IMR-90 (cell line): ENCODE results near the gene PLA2G15. TPM values are rescaled to one million over a fixed set of nuclear protein-coding genes. Genes with fewer than 3 reads are reported as not detected.
A peak's percentile ranks its signal among the peaks of the same experiment; 100 is the strongest.

Experiments
- ATAC-seq: fragments of 200-7000 bp; cut with Tn5 transposase; 2 replicates; pipeline ENCODE4 v1.9.1; 2020; ENCODE audit warnings: low read depth, mild to moderate bottlenecking, moderate library complexity
- BruUV-seq: library from RNA; stranded (reverse); fragments of 400-500 nt; replicated peaks from 2 replicates; lab custom pipeline; 2021; lab: Mats Ljungman, UMichigan
- CTCF ChIA-PET: fragments of 300-600 bp; formaldehyde crosslinking; extraction: SDS; loops from one replicate; lab custom pipeline; 2021; ENCODE audit warnings: antibody characterized with exemption; lab: Yijun Ruan, JAX
- POLR2A ChIA-PET: fragments of 300-600 bp; sonication (Branson Sonifier 250); formaldehyde crosslinking; loops from one replicate; lab custom pipeline; 2022; ENCODE audit warnings: antibody characterized with exemption; ENCODE audit not compliant: unreplicated experiment; lab: Charles Lee
- DNase-seq: peaks from one replicate; pipeline ENCODE4 v3.0.0; 2013
- H2AFZ ChIP-seq: replicated peaks from 2 replicates; pipeline ENCODE3; 2013; ENCODE audit warnings: low read length, mild to moderate bottlenecking; ENCODE audit not compliant: poor library complexity
- H2AK5ac ChIP-seq: 2 replicates; pipeline ENCODE4 v1.6.1; 2013; ENCODE audit warnings: low read depth, low read length, inconsistent platforms
- H2AK9ac ChIP-seq: replicated peaks from 2 replicates; pipeline ENCODE3; 2013; ENCODE audit warnings: mild to moderate bottlenecking, low read depth, low read length, moderate library complexity; ENCODE audit not compliant: poor library complexity
- H2BK120ac ChIP-seq: 2 replicates; pipeline ENCODE4 v1.6.1; 2013; ENCODE audit warnings: low read depth, low read length, inconsistent platforms
- H2BK15ac ChIP-seq: 3 replicates; pipeline ENCODE4 v1.6.1; 2013; ENCODE audit warnings: low read depth, low read length, inconsistent platforms
- H2BK20ac ChIP-seq: 2 replicates; pipeline ENCODE4 v1.6.1; 2013; ENCODE audit warnings: low read depth, mild to moderate bottlenecking, inconsistent platforms, low read length, moderate library complexity
- H2BK5ac ChIP-seq: 2 replicates; pipeline ENCODE4 v1.6.1; 2013; ENCODE audit warnings: mild to moderate bottlenecking, low read depth, low read length, inconsistent platforms; ENCODE audit not compliant: poor library complexity, severe bottlenecking
- H3K14ac ChIP-seq: replicated peaks from 2 replicates; pipeline ENCODE4 v1.6.1; 2013; ENCODE audit warnings: low read depth, low read length, inconsistent platforms
- H3K18ac ChIP-seq: 2 replicates; pipeline ENCODE4 v1.6.1; 2013; ENCODE audit warnings: low read depth, low read length, control low read depth
- H3K23ac ChIP-seq: 2 replicates; pipeline ENCODE4 v1.6.1; 2013; ENCODE audit warnings: low read depth, low read length, inconsistent platforms
- H3K27ac ChIP-seq: 2 replicates; pipeline ENCODE4 v1.5.1; 2013; ENCODE audit warnings: mild to moderate bottlenecking, control low read depth, low read length; ENCODE audit not compliant: insufficient read depth
- H3K27me3 ChIP-seq: 2 replicates; pipeline ENCODE4 v1.6.1; 2013; ENCODE audit warnings: low read length; ENCODE audit not compliant: control insufficient read depth, insufficient read depth
- H3K36me3 ChIP-seq: 2 replicates; pipeline ENCODE4 v1.6.1; 2013; ENCODE audit warnings: low read length, mixed read lengths; ENCODE audit not compliant: control insufficient read depth, insufficient read depth
- H3K4ac ChIP-seq: 2 replicates; pipeline ENCODE4 v1.6.1; 2013; ENCODE audit warnings: low read depth, low read length, inconsistent platforms
- H3K4me1 ChIP-seq: 2 replicates; pipeline ENCODE4 v1.6.1; 2013; ENCODE audit warnings: low read length, mixed read lengths; ENCODE audit not compliant: control insufficient read depth, insufficient read depth
- H3K4me2 ChIP-seq: 2 replicates; pipeline ENCODE4 v1.6.1; 2013; ENCODE audit warnings: low read depth, mild to moderate bottlenecking, control low read depth, low read length, moderate library complexity
- H3K4me3 ChIP-seq: 2 replicates; pipeline ENCODE4 v1.5.1; 2013; ENCODE audit warnings: low read depth, mild to moderate bottlenecking, control low read depth, low read length, moderate library complexity; ENCODE audit not compliant: insufficient read depth
- H3K56ac ChIP-seq: 2 replicates; pipeline ENCODE4 v1.6.1; 2013; ENCODE audit warnings: low read length, inconsistent platforms; ENCODE audit not compliant: insufficient read depth; ENCODE audit errors: extremely low read depth
- H3K79me1 ChIP-seq, 2 experiments: 2 replicates each; pipeline ENCODE4 v1.6.1; 2013; ENCODE audit warnings: low read length in 2 of 2, inconsistent platforms in 1 of 2, low read depth in 1 of 2
- H3K9ac ChIP-seq: 2 replicates; pipeline ENCODE4 v1.6.1; 2013; ENCODE audit warnings: low read depth, low read length, control low read depth
- H3K9me1 ChIP-seq: 2 replicates; pipeline ENCODE4 v1.6.1; 2013; ENCODE audit warnings: low read length, inconsistent platforms; ENCODE audit not compliant: insufficient read depth
- H3K9me3 ChIP-seq: 2 replicates; pipeline ENCODE4 v1.6.1; 2013; ENCODE audit warnings: low read length; ENCODE audit not compliant: control insufficient read depth, insufficient read depth
- H4K20me1 ChIP-seq: 2 replicates; pipeline ENCODE4 v1.6.1; 2013; ENCODE audit warnings: low read length, inconsistent platforms; ENCODE audit not compliant: insufficient read depth
- H4K5ac ChIP-seq: 2 replicates; pipeline ENCODE4 v1.6.1; 2013; ENCODE audit warnings: mild to moderate bottlenecking, low read depth, low read length, control low read depth
- H4K8ac ChIP-seq, 2 experiments: 2 replicates each; pipeline ENCODE4 v1.6.1; 2013; ENCODE audit warnings: low read depth in 2 of 2, low read length in 2 of 2, control low read depth in 1 of 2, inconsistent platforms in 1 of 2
- H4K91ac ChIP-seq: 2 replicates; pipeline ENCODE4 v1.6.1; 2013; ENCODE audit warnings: low read depth, low read length, inconsistent platforms; ENCODE audit not compliant: insufficient read depth
- BHLHE40 ChIP-seq: fragments of 150-350 bp; IDR thresholded peaks from 2 replicates; pipeline ENCODE4 v1.6.1; 2016; ENCODE audit warnings: mild to moderate bottlenecking, low read depth, low read length
- CEBPB ChIP-seq: IDR thresholded peaks from 2 replicates; pipeline ENCODE4 v1.6.1; 2012; ENCODE audit warnings: low read depth, low read length, improper control_type of control experiment
- CHD1 ChIP-seq: IDR thresholded peaks from 2 replicates; pipeline ENCODE4 v1.6.1; 2012; ENCODE audit warnings: low read depth, low read length, improper control_type of control experiment
- FOS ChIP-seq: fragments of 150-350 bp; IDR thresholded peaks from 2 replicates; pipeline ENCODE4 v1.6.1; 2016; ENCODE audit warnings: low read depth, low read length
- MAFK ChIP-seq: IDR thresholded peaks from 2 replicates; pipeline ENCODE4 v1.6.1; 2012; ENCODE audit warnings: low read depth, low read length, improper control_type of control experiment
- MAZ ChIP-seq: IDR thresholded peaks from 2 replicates; pipeline ENCODE4 v1.6.1; 2012; ENCODE audit warnings: low read depth, mild to moderate bottlenecking, low read length, improper control_type of control experiment, moderate library complexity, borderline replicate concordance
- MXI1 ChIP-seq: IDR thresholded peaks from 2 replicates; pipeline ENCODE4 v1.6.1; 2012; ENCODE audit warnings: low read depth, mild to moderate bottlenecking, low read length, moderate library complexity, borderline replicate concordance
- NFE2L2 ChIP-seq: fragments of 150-350 bp; IDR thresholded peaks from 2 replicates; pipeline ENCODE4 v1.6.1; 2016; ENCODE audit warnings: low read depth, mild to moderate bottlenecking, low read length
- POLR2A ChIP-seq: IDR thresholded peaks from 2 replicates; pipeline ENCODE4 v1.6.1; 2012; ENCODE audit warnings: mild to moderate bottlenecking, low read depth, low read length
- RAD21 ChIP-seq: IDR thresholded peaks from 2 replicates; pipeline ENCODE4 v1.6.1; 2012; ENCODE audit warnings: low read length, improper control_type of control experiment
- RCOR1 ChIP-seq: IDR thresholded peaks from 2 replicates; pipeline ENCODE4 v1.6.1; 2012; ENCODE audit warnings: mild to moderate bottlenecking, low read length, improper control_type of control experiment; ENCODE audit not compliant: insufficient replicate concordance
- RFX5 ChIP-seq: IDR thresholded peaks from 2 replicates; pipeline ENCODE4 v1.8.0; 2012; ENCODE audit warnings: low read depth, mild to moderate bottlenecking, low read length, moderate library complexity
- SMC3 ChIP-seq: fragments of 150-350 bp; IDR thresholded peaks from 2 replicates; pipeline ENCODE4 v1.6.1; 2016; ENCODE audit warnings: low read depth, mild to moderate bottlenecking, antibody characterized with exemption, low read length, moderate library complexity
- WGBS, 2 experiments: methylation state at CpG; one replicate each; pipeline versions ENCODE4 v1.1.5 to v1.1.7; 2013; ENCODE audit warnings: missing lambda C conversion rate in 2 of 2; ENCODE audit not compliant: insufficient read length in 1 of 2; ENCODE audit errors: extremely low coverage in 2 of 2; 5-methylcytosine and 5-hydroxymethylcytosine counted together
- dilution Hi-C: fragments of 300-500 bp; cut with HindIII; formaldehyde crosslinking; loops from one replicate; pipeline ENCODE4 v1.14.3; 2018; ENCODE audit warnings: low sequenced_read_pairs; ENCODE audit not compliant: unreplicated experiment
- in situ Hi-C: fragments of 300-500 bp; cut with MboI; formaldehyde crosslinking; loops from 3 replicates; pipeline ENCODE4 v1.14.3; 2019; ENCODE audit warnings: low sequenced_read_pairs, inconsistent platforms, mixed read lengths
- intact Hi-C: fragments of 100-400 bp; cut with micrococcal nuclease; formaldehyde crosslinking; loops from 2 replicates; pipeline ENCODE4 v1.10.0; 2022
- polyA plus RNA-seq, 3 experiments: library from polyadenylated mRNA; depleted of rRNA; stranded (reverse); fragments of >200 nt; gene quantifications; 2 replicates each; pipeline ENCODE4 v1.2.3, GENCODE V29; 2012; ENCODE audit warnings: low replicate concordance in 1 of 3
- total RNA-seq: library from RNA; depleted of rRNA; stranded (reverse); fragments of >200 nt; gene quantifications from 2 replicates; pipeline ENCODE4 v1.2.3, GENCODE V29; 2012
- TF ChIP-seq, protein P1 (sequence below): conservative IDR thresholded peaks from 2 replicates; pipeline ENCODE4 v1.5.1; 2012; ENCODE audit warnings: mild to moderate bottlenecking, low read depth, low read length, improper control_type of control experiment
- TF ChIP-seq, protein P2 (sequence below): fragments of 150-350 bp; IDR thresholded peaks from 2 replicates; pipeline ENCODE4 v1.6.1; 2016; ENCODE audit warnings: low read depth, mild to moderate bottlenecking, low read length, moderate library complexity, borderline replicate concordance

Gene PLA2G15
- total and polyA plus RNA-seq, 2 of the 4 experiments (the other 2 are of a cell fraction), result 19.5 to 31.7 TPM

DNA sequence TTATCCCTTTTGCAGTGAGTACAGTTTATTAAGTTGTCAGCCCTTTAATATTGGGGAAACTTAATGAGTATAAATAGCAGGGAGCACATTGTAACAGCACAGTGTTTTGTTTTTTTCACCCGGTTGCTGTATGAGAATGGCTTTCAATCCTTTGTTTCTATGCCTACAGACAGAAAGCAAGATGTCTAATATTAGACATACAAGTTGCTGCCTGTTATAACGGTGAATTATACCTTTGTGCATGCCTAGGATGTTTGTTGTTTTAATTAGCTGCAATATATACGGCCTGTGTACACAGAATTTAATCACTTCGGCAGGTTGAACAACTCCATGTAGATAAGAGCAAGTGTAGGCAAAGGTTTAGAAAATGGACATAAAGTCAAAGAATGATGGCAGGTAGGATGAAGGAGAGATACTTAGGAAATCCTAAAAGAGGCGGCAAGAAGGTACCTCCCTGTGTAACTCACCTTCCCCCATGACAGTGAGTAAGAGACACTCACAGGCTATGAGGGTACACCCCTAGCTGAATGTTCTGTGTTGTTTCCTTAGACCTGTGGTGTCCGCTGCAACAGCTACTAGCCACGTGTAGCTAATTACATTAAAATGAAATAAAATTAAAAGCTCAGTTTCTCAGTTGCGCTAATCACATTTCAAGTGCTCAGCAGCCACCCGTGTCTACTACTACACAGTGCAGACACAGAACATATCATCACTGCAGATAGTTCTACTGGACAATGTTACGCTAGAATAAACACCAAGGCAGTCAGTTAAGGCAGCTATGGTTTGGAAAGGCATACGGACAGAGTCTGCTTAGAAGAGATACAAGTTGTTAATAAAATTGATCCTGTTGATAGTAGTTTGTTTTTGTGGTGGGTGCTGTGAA is 54.6 kb downstream of the PLA2G15 start:
- H2AK5ac ChIP-seq, result no peak overlapping the region

More for the DNA sequence above, 54.6 kb downstream of the PLA2G15 start:
- no peak overlapping the region for H2BK120ac ChIP-seq
- H2AK9ac ChIP-seq, result no peak overlapping the region
- ChIA-PET POLR2A (interaction anchor here (1.1 kb wide), 1 partner anchor 11 kb away, joined by 3 read pairs; the partner anchor contains the start of genes PRMT7 and SLC7A6OS), CTCF (interaction anchor here (0.7 to 1.1 kb wide), 2 partner anchors 12 kb away, joined by 3 read pairs; no protein-coding TSS in a partner anchor)
- in situ Hi-C loops (no loop called here), intact Hi-C loops (loop anchor here (5.0 kb wide), 1 partner anchor 38 kb away; the partner anchor contains the start of gene SLC7A6), dilution Hi-C loops (no loop called here)
- H4K5ac ChIP-seq, result no peak overlapping the region
- H3K4me1 ChIP-seq, result peaks cover 7% of the 10 kb centered on the region; the same call in 1 of the 2 replicates
- H3K14ac ChIP-seq, result no peak overlapping the region
- peaks cover 55% of the 10 kb centered on the region for H3K36me3 ChIP-seq
- peaks cover 14% of the 10 kb centered on the region; the same call in 1 of the 2 replicates for H4K20me1 ChIP-seq
- ATAC-seq (no peak), DNase-seq (no peak)
- no peaks in the 10 kb centered on the region for H3K27me3 ChIP-seq
- H3K4me2 ChIP-seq, result no peak overlapping the region
- H3K23ac ChIP-seq, result no peak overlapping the region
- no peak overlapping the region for H3K4me3 ChIP-seq
- H4K8ac ChIP-seq, result no peak overlapping the region
- H3K9ac ChIP-seq, result no peak overlapping the region
- no peak overlapping the region for H3K4ac ChIP-seq
- H3K9me1 ChIP-seq, result peaks cover 8% of the 10 kb centered on the region; the same call in 1 of the 2 replicates
- no peak overlapping the region for H3K27ac ChIP-seq
- no peak overlapping the region for H2BK5ac ChIP-seq
- H4K91ac ChIP-seq, result no peak overlapping the region
- no peaks in the 10 kb centered on the region for H3K9me3 ChIP-seq
- WGBS, 2 experiments, result 92% methylated on average over 4 of the region's 11 CpGs; no CpG with 5 or more reads in 1 of the 2 experiments
- no peak overlapping the region for H2BK15ac ChIP-seq
- H3K79me1 ChIP-seq, result peaks cover 15 to 58% of the 10 kb centered on the region in 2 experiments; a peak in 3 of 4 replicates
- H2BK20ac ChIP-seq, result no peak overlapping the region
- no peak overlapping the region for H3K18ac ChIP-seq
- TSS peak; percentile 36 for BruUV-seq
- no peak overlapping the region for H3K56ac ChIP-seq
- TF ChIP-seq SMC3 (no peak), POLR2A (no peak), FOS (no peak), RFX5 (no peak), RAD21 (no peak), CEBPB (no peak), CHD1 (no peak), MAFK (no peak), MXI1 (no peak), RCOR1 (no peak), NFE2L2 (no peak), MAZ (no peak), BHLHE40 (no peak)
- TF ChIP-seq, protein P1, sequence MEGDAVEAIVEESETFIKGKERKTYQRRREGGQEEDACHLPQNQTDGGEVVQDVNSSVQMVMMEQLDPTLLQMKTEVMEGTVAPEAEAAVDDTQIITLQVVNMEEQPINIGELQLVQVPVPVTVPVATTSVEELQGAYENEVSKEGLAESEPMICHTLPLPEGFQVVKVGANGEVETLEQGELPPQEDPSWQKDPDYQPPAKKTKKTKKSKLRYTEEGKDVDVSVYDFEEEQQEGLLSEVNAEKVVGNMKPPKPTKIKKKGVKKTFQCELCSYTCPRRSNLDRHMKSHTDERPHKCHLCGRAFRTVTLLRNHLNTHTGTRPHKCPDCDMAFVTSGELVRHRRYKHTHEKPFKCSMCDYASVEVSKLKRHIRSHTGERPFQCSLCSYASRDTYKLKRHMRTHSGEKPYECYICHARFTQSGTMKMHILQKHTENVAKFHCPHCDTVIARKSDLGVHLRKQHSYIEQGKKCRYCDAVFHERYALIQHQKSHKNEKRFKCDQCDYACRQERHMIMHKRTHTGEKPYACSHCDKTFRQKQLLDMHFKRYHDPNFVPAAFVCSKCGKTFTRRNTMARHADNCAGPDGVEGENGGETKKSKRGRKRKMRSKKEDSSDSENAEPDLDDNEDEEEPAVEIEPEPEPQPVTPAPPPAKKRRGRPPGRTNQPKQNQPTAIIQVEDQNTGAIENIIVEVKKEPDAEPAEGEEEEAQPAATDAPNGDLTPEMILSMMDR, result no peak
- TF ChIP-seq, protein P2, sequence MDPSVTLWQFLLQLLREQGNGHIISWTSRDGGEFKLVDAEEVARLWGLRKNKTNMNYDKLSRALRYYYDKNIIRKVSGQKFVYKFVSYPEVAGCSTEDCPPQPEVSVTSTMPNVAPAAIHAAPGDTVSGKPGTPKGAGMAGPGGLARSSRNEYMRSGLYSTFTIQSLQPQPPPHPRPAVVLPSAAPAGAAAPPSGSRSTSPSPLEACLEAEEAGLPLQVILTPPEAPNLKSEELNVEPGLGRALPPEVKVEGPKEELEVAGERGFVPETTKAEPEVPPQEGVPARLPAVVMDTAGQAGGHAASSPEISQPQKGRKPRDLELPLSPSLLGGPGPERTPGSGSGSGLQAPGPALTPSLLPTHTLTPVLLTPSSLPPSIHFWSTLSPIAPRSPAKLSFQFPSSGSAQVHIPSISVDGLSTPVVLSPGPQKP, result no peak
- H2AFZ ChIP-seq, result no peak overlapping the region
